ENCODE measurements around the gene KRT81.

Gene KRT81

GRCh38 chr12:52277486-52278245 is 13.7 kb downstream of the KRT81 start:
- no peak overlapping the region for H3K4me3 ChIP-seq (ENCODE audit: low read depth, low read length)
- no peak for TF ChIP-seq CTCF (IDR thresholded peaks at IDR 0.05; ENCODE audit: borderline replicate concordance, insufficient read depth, low read depth, low read length)

- no peak overlapping the region for H3K4me3 ChIP-seq (ENCODE audit: low read depth, low read length)
- TF ChIP-seq CTCF (IDR thresholded peaks at IDR 0.05; ENCODE audit: borderline replicate concordance, insufficient read depth, low read depth, low read length) = no peak
Measured at GRCh38 chr12:52275686-52276085, 15.6 kb downstream of the KRT81 start.

DNA sequence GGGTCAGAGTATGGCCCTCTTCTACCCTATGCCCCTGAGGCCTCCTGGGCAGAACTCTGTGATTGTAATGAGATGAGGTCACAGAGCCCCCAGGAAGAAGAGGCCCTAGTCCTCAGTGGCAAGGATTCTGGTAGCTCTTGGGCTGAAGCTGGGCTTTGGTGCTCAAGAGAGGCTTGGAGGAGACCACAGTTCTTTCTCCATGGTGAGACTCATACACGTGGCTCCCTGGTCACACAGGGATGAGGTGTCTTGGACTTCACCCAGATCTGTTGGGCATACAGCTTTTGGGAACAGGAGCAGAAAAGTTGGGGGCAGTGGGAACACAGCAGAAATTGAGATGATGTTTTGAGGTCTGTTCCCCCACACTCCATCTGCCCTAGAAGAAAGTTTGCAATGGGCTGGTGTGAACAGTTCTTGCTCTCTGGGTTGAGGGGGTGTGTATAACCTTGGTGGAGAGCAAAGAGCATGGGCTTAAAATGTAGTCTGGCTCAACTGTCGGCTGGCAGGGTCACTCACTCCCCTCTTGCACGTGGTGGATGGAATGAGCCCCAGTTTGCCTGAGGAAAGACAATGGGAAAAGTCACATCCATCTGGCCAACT is 16.7 kb downstream of the KRT81 start, which contains the start of gene KRT86:
Gene KRT86 (plus strand): TSS at position 125 of the 600 bp plus-strand sequence. CDS start 27,272 bp downstream, outside the sequence.
- no peak within 1 kb of the TSS for H3K4me3 ChIP-seq (ENCODE audit: low read depth, low read length)
- no peak for TF ChIP-seq CTCF (IDR thresholded peaks at IDR 0.05; ENCODE audit: borderline replicate concordance, insufficient read depth, low read depth, low read length)

GRCh38 chr12:52271158-52271557 is 20.2 kb downstream of the KRT81 start:
- TF ChIP-seq CTCF (IDR thresholded peaks at IDR 0.05; ENCODE audit: borderline replicate concordance, insufficient read depth, low read depth, low read length) = no peak
- no peak overlapping the region for H3K4me3 ChIP-seq (ENCODE audit: low read depth, low read length)

DNA sequence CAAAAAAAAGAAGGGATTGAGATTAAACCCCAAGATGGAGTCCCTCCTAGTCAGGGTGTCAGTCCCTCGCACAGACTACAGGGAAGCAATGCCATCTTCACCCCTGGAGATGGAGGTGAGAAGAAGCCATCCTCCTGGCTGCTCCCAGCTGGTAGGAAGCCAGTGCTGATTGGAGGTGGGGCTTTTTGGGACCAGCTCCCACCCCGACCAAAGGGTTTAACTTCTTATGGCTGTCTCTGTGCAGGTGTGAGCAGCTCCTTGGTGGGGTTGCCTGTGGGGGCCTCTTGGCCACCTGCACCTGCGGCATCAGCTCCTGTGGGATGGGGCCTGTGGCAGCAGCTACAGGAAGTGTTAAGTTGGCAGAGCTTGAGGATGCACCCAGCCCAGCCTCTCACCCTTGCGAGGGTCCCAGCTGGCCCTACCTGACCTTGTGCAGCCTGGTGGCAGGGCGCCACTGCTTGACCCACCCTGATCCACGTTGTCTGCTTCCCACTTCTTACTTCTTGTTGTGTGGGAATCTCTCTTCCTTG is 20.7 kb downstream of the KRT81 start:
- no peak for TF ChIP-seq CTCF (IDR thresholded peaks at IDR 0.05; ENCODE audit: borderline replicate concordance, insufficient read depth, low read depth, low read length)

GRCh38 chr12:52268212-52268611 is 23.1 kb downstream of the KRT81 start:
- no peak for TF ChIP-seq CTCF (IDR thresholded peaks at IDR 0.05; ENCODE audit: borderline replicate concordance, insufficient read depth, low read depth, low read length)
- no peak overlapping the region for H3K4me3 ChIP-seq (ENCODE audit: low read depth, low read length)

More for the DNA sequence above, 20.7 kb downstream of the KRT81 start:
- no peak overlapping the region for H3K4me3 ChIP-seq (ENCODE audit: low read depth, low read length)
